GM18951 (cell line): ENCODE measurements around the gene FAM117A.

Experiments used
- POLR2A ChIP-seq: IDR thresholded peaks from 4 replicates; pipeline ENCODE4 v1.6.1; 2011; ENCODE audit warnings: mild to moderate bottlenecking; ENCODE audit not compliant: insufficient read length, insufficient read depth; ENCODE audit errors: extremely low read depth
- in situ Hi-C: fragments of 300-500 bp; cut with MboI; formaldehyde crosslinking; loops from one replicate; pipeline ENCODE4 v1.12.0; 2022; ENCODE audit warnings: low sequenced_read_pairs, mixed read lengths, inconsistent platforms; ENCODE audit not compliant: unreplicated experiment

The FAM117A gene

DNA sequence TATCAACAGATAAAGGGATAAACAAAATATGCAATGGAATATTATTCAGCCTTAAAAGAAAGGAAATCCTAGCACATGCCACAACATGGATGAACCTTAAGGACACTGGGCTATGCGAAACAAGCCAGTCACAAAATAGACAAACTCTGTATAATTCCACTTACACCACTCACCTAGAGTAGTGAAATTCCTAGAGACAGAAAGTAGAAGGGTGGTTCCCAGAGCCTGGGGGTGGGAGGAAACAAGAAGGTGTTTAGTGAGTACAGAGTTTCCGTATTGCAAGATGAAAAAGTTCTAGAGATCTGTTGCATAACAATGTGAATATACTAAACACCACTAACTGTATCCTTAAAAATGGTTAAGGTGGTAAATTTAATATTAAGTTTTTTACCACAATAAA lies 96.1 kb downstream of the FAM117A start:
- in situ Hi-C loops = no loop called here
- no peak for TF ChIP-seq POLR2A

DNA sequence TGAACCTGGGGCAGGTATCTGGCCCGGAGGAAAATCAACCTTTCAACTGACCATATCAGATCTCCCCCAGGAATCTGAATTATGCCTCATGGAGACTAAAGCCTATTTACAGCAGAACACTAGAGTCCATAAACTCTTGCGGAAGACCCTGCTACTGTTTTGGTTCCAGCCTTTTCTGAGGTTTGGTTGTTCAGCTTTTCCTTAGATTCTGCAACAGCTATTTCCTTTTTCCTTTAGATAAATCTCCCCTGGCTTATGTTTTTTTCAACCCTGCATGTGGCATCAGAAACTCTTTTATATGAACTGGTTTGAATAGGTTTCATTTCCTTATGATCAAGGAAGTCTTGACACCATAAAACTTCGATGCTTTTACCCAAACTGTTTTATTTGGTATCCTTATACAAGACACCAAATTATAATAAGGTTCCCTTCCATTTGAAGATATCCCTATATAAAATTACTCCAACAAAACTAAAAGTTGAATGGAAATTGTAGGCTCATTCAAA lies 99.2 kb downstream of the FAM117A start:
- in situ Hi-C loops = no loop called here
- no peak for TF ChIP-seq POLR2A
